HCT116 (cell line): ENCODE results near the gene FUCA2. TPM values are rescaled to one million over a fixed set of nuclear protein-coding genes. Genes with fewer than 3 reads are reported as not detected.
"Not testable (repeated sequence)": the region's sequence is repeated elsewhere in the genome, so short reads cannot be mapped to it uniquely, and the experiment has no call there.

Experiments used
- ATAC-seq: fragments of 200-7000 bp; cut with Tn5 transposase; 2 replicates; pipeline ENCODE4 v1.9.1; 2020; ENCODE audit warnings: mild to moderate bottlenecking, moderate library complexity
- BruUV-seq: library from RNA; stranded (reverse); fragments of 400-500 nt; replicated peaks from 2 replicates; lab custom pipeline; 2021; lab: Mats Ljungman, UMichigan
- CTCF ChIA-PET: fragments of 300-600 bp; sonication (Branson Sonifier 250); formaldehyde crosslinking; loops from one replicate; lab custom pipeline; 2021; ENCODE audit warnings: antibody characterized with exemption; lab: Charles Lee
- POLR2A ChIA-PET: fragments of 300-600, 350-600 bp; sonication (Branson Sonifier 250); formaldehyde crosslinking; loops from one replicate; lab custom pipeline; 2021; ENCODE audit warnings: antibody characterized with exemption; lab: Charles Lee
- RAD21 ChIA-PET, 2 experiments: fragments of 300-600 bp; sonication (Branson Sonifier 250); formaldehyde crosslinking; loops; one replicate each; lab custom pipeline; 2023; ENCODE audit warnings: low total read pairs in 2 of 2; ENCODE audit not compliant: uncharacterized antibody in 2 of 2, unreplicated experiment in 2 of 2, low non-redundant PET in 1 of 2; lab: Charles Lee
- DNase-seq: peaks from one replicate; pipeline ENCODE4 v3.0.0-alpha.2; 2010; ENCODE audit warnings: low read depth, low spot score
- H2AFZ ChIP-seq: fragments of 200-600 bp; shearing (Covaris generic), sonication (generic); 2 replicates; pipeline ENCODE4 v1.6.1; 2017; ENCODE audit warnings: low read depth, mixed run types, mixed read lengths, antibody characterized with exemption, low read length; ENCODE audit not compliant: poor library complexity, severe bottlenecking
- H3K27ac ChIP-seq: 2 replicates; pipeline ENCODE4 v1.5.1; 2012; ENCODE audit warnings: low read depth, low read length
- H3K27me3 ChIP-seq: fragments of 200-600 bp; sonication (generic); 2 replicates; pipeline ENCODE4 v1.6.1; 2016; ENCODE audit warnings: mixed run types, low read length, mixed read lengths; ENCODE audit not compliant: insufficient read depth
- H3K36me3 ChIP-seq, 2 experiments: fragments of 200-500 bp in 1 of 2; fragments of 200-600 bp in 1 of 2; sonication (Bioruptor generic) in 1 of 2; sonication (generic) in 1 of 2; 2 replicates each; pipeline versions ENCODE4 v1.5.1 to v1.6.1; 2014 to 2016; ENCODE audit warnings: low read length in 2 of 2, inconsistent platforms in 1 of 2, mixed read lengths in 1 of 2, mixed run types in 1 of 2; ENCODE audit not compliant: insufficient read depth in 2 of 2, control insufficient read depth in 1 of 2
- H3K4me1 ChIP-seq, 2 experiments: fragments of 200-600 bp in 1 of 2; sonication (generic) in 1 of 2; 2 replicates each; pipeline versions ENCODE4 v1.5.1 to v1.6.1; 2012 to 2017; ENCODE audit warnings: low read length in 2 of 2, inconsistent platforms in 1 of 2, mild to moderate bottlenecking in 1 of 2, mixed read lengths in 1 of 2, mixed run types in 1 of 2, moderate library complexity in 1 of 2; ENCODE audit not compliant: insufficient read depth in 2 of 2, control insufficient read depth in 1 of 2
- H3K4me2 ChIP-seq: fragments of 200-600 bp; sonication (generic); 2 replicates; pipeline ENCODE4 v1.6.1; 2017; ENCODE audit warnings: mixed run types, low read length, mixed read lengths
- H3K4me3 ChIP-seq, 2 experiments: fragments of 200-600 bp in 1 of 2; sonication (generic) in 1 of 2; replicated peaks in 1 of 2; 2 replicates each; pipeline ENCODE4 v1.5.1; 2011 to 2016; ENCODE audit warnings: low read length in 2 of 2, control low read depth in 1 of 2, low read depth in 1 of 2, mild to moderate bottlenecking in 1 of 2, mixed read lengths in 1 of 2, mixed run types in 1 of 2
- H3K79me2 ChIP-seq: fragments of 200-600 bp; sonication (generic); 2 replicates; pipeline ENCODE4 v1.6.1; 2017; ENCODE audit warnings: mild to moderate bottlenecking, mixed run types, low read length, moderate library complexity, mixed read lengths; ENCODE audit not compliant: insufficient read depth
- H3K9ac ChIP-seq: fragments of 200-600 bp; sonication (generic); 2 replicates; pipeline ENCODE4 v1.6.1; 2016; ENCODE audit warnings: low read length, mixed read lengths
- H3K9me2 ChIP-seq: fragments of 200-600 bp; sonication (generic), shearing (Covaris generic); 2 replicates; pipeline ENCODE4 v1.6.1; 2017; ENCODE audit warnings: mixed run types, mild to moderate bottlenecking, moderate library complexity; ENCODE audit not compliant: insufficient read depth
- H3K9me3 ChIP-seq, 2 experiments: fragments of 200-500 bp in 1 of 2; fragments of 200-600 bp in 1 of 2; sonication (Bioruptor generic) in 1 of 2; sonication (generic) in 1 of 2; 2 replicates each; pipeline ENCODE4 v1.6.1; 2014 to 2017; ENCODE audit warnings: low read length in 2 of 2, mixed read lengths in 2 of 2, inconsistent platforms in 1 of 2, low read depth in 1 of 2, mild to moderate bottlenecking in 1 of 2, mixed run types in 1 of 2, moderate library complexity in 1 of 2; ENCODE audit not compliant: control insufficient read depth in 1 of 2, insufficient read depth in 1 of 2
- H4K20me1 ChIP-seq: fragments of 200-600 bp; sonication (generic), shearing (Covaris generic); 2 replicates; pipeline ENCODE4 v1.6.1; 2017; ENCODE audit warnings: mixed run types, mild to moderate bottlenecking, moderate library complexity; ENCODE audit not compliant: insufficient read depth
- CTCF ChIP-seq, 3 experiments: fragments of 200-600 bp in 1 of 3; sonication (generic) in 1 of 3; IDR thresholded peaks in 2 of 3; conservative IDR thresholded peaks in 1 of 3; 2 replicates each; pipeline ENCODE4 v1.5.1; 2012 to 2017; ENCODE audit warnings: low read depth in 2 of 3, low read length in 2 of 3, antibody characterized with exemption in 1 of 3, borderline replicate concordance in 1 of 3, control low read depth in 1 of 3, mild to moderate bottlenecking in 1 of 3, mixed read lengths in 1 of 3, mixed run types in 1 of 3, moderate library complexity in 1 of 3; ENCODE audit not compliant: insufficient read depth in 1 of 3
- ELF1 ChIP-seq: IDR thresholded peaks from 2 replicates; pipeline ENCODE4 v1.6.1; 2012; ENCODE audit warnings: low read depth, borderline replicate concordance
- RAD21 ChIP-seq: IDR thresholded peaks from 2 replicates; pipeline ENCODE4 v1.6.1; 2012; ENCODE audit warnings: low read depth, mild to moderate bottlenecking
- SIN3A ChIP-seq: IDR thresholded peaks from 2 replicates; pipeline ENCODE4 v1.6.1; 2012; ENCODE audit warnings: low read depth
- SP1 ChIP-seq: IDR thresholded peaks from 2 replicates; pipeline ENCODE4 v1.6.1; 2012; ENCODE audit warnings: low read depth
- YY1 ChIP-seq: IDR thresholded peaks from 2 replicates; pipeline ENCODE4 v1.6.1; 2011; ENCODE audit warnings: low read length, low read depth, moderate library complexity, mild to moderate bottlenecking; ENCODE audit not compliant: insufficient replicate concordance; ENCODE audit errors: extremely low read depth
- ZFX ChIP-seq: fragments of 450-650 bp; IDR thresholded peaks from 2 replicates; pipeline ENCODE4 v1.6.1; 2017
- intact Hi-C: fragments of 100-400 bp; cut with micrococcal nuclease; formaldehyde crosslinking; loops from 2 replicates; pipeline ENCODE4 v1.10.0; 2022
- total RNA-seq: library from RNA; stranded (reverse); gene quantifications from one replicate; pipeline ENCODE4 v1.2.1, GENCODE V29; 2021; ENCODE audit not compliant: unreplicated experiment

The FUCA2 gene
- total RNA-seq, 1 experiment from 2014 or later, result 75.4 TPM

- Histone ChIP-seq H2AFZ (no peak overlapping the region), H3K4me3 (no peak overlapping the region), H3K36me3 (no peaks in the 10 kb centered on the region), H3K4me1 (peaks cover 2 to 29% of the 10 kb centered on the region in 2 experiments; a peak in 3 of 4 replicates), H3K9me2 (no peaks in the 10 kb centered on the region), H3K27me3 (no peaks in the 10 kb centered on the region), H3K9ac (no peak overlapping the region), H4K20me1 (no peaks in the 10 kb centered on the region), H3K27ac (no peak overlapping the region), H3K9me3 (no peaks in the 10 kb centered on the region), H3K4me2 (no peak overlapping the region), H3K79me2 (peaks cover 10% of the 10 kb centered on the region)
- RAD21 ChIA-PET, result no interaction called here
- BruUV-seq, result no TSS peak
- intact Hi-C loops, result no loop called here
- no peak for DNase-seq
- no peak for ATAC-seq
- CTCF ChIA-PET, result no interaction called here
- POLR2A ChIA-PET, result no interaction called here
- TF ChIP-seq YY1, result no peak
Measured at GRCh38 chr6:143515061-143515760, 3.7 kb upstream of the FUCA2 start.

- Histone ChIP-seq H3K9me3 (no peaks in the 10 kb centered on the region), H3K27me3 (no peaks in the 10 kb centered on the region), H3K4me3 (no peak overlapping the region), H3K4me2 (no peak overlapping the region), H2AFZ (no peak overlapping the region), H3K79me2 (peaks cover 29% of the 10 kb centered on the region), H4K20me1 (no peaks in the 10 kb centered on the region), H3K9ac (no peak overlapping the region), H3K27ac (no peak overlapping the region), H3K4me1 (peaks cover 2 to 30% of the 10 kb centered on the region in 2 experiments; a peak in 3 of 4 replicates), H3K9me2 (no peaks in the 10 kb centered on the region), H3K36me3 (peaks cover 0 to 2% of the 10 kb centered on the region in 2 experiments; a peak in 2 of 4 replicates)
- no peak for TF ChIP-seq ZFX
- no peak for TF ChIP-seq ELF1
- TF ChIP-seq SP1, result no peak
- peak; percentile 64 for TF ChIP-seq RAD21
- no peak for TF ChIP-seq SIN3A
- TF ChIP-seq CTCF (IDR thresholded peaks at IDR 0.05 in 2 of 3, conservative IDR thresholded peaks at IDR 0.05 in 1 of 3; ENCODE audit: borderline replicate concordance in 1 of 3, insufficient read depth in 1 of 3, low read depth in 2 of 3, low read length in 2 of 3), result peak; percentile 41 to 86 (median 81); a peak in 5 of 6 replicates
- BruUV-seq, result no TSS peak
- ATAC-seq, result peak; percentile 26; the same call in 1 of the 2 replicates
- RAD21 ChIA-PET, result interaction anchor here in 1 of 2 experiments (0.8 kb wide), 1 partner anchor 500 kb away, joined by 3 read pairs; no protein-coding TSS in a partner anchor
- CTCF ChIA-PET, result interaction anchor here (0.7 to 1.6 kb wide), 2 partner anchors 23 to 62 kb away, joined by 5 read pairs; no protein-coding TSS in a partner anchor
- no peak for DNase-seq
- intact Hi-C loops, result loop anchor here (1.0 kb wide), 1 partner anchor 500 kb away; no protein-coding TSS in a partner anchor
- POLR2A ChIA-PET, result no interaction called here
Measured at GRCh38 chr6:143513410-143513809, 1.9 kb upstream of the FUCA2 start.

GRCh38 chr6:143510326-143510725 lies 1.2 kb downstream of the FUCA2 start:
- CTCF ChIA-PET, BruUV-seq, H2AFZ ChIP-seq: not testable (repeated sequence)

More at GRCh38 chr6:143510326-143510725, 1.2 kb downstream of the FUCA2 start:
- RAD21 ChIA-PET, DNase-seq, H3K27me3 ChIP-seq, H3K9me3 ChIP-seq, POLR2A ChIA-PET, ATAC-seq, H3K9me2 ChIP-seq, H4K20me1 ChIP-seq: not testable (repeated sequence)
- Histone ChIP-seq H3K4me1 (peaks cover 2 to 21% of the 10 kb centered on the region in 2 experiments; a peak in 3 of 4 replicates), H3K27ac (peak overlapping the region; percentile 85; the same call in 1 of the 2 replicates), H3K9ac (peak overlapping the region; percentile 87), H3K4me2 (peak overlapping the region; percentile 91), H3K4me3 (peak overlapping the region; percentile 50 to 77), H3K36me3 (peaks cover 6 to 14% of the 10 kb centered on the region in 2 experiments; a peak in 3 of 4 replicates), H3K79me2 (peaks cover 46% of the 10 kb centered on the region)
- intact Hi-C loops, result loop anchor here (2.0 kb wide), 1 partner anchor 60 kb away; the partner anchor contains the start of genes ADAT2 and PEX3
